Activated CD4-positive, alpha-beta T cell treated with anti-CD3 and anti-CD28 coated beads for 36 hours (primary cell): ENCODE measurements around the gene CXCL16. TPM values are rescaled to one million over a fixed set of nuclear protein-coding genes. Genes with fewer than 3 reads are reported as not detected.
"Not testable (repeated sequence)": the region's sequence is repeated elsewhere in the genome, so short reads cannot be mapped to it uniquely, and the experiment has no call there.

Source experiments
- ATAC-seq: fragments of 200-7000 bp; cut with Tn5 transposase; one replicate; pipeline ENCODE4 v1.10.0; 2021; ENCODE audit warnings: mild to moderate bottlenecking, moderate library complexity
- CTCF ChIA-PET: fragments of 350-600 bp; sonication (Branson Sonifier 250); formaldehyde crosslinking; loops from one replicate; lab custom pipeline; 2021; ENCODE audit warnings: antibody characterized with exemption; lab: Charles Lee
- POLR2A ChIA-PET: fragments of 350-600 bp; sonication (Branson Sonifier 250); formaldehyde crosslinking; loops from one replicate; lab custom pipeline; 2021; ENCODE audit warnings: antibody characterized with exemption, inconsistent platforms; lab: Charles Lee
- DNase-seq: peaks from one replicate; pipeline ENCODE4 v3.0.0-alpha.2; 2020
- H3K27ac Mint-ChIP-seq: one replicate; pipeline ENCODE4 v1.8.0; 2021; ENCODE audit warnings: mixed read lengths
- H3K27me3 Mint-ChIP-seq: one replicate; pipeline ENCODE4 v1.8.0; 2021; ENCODE audit warnings: mixed read lengths
- H3K36me3 Mint-ChIP-seq: one replicate; pipeline ENCODE4 v1.8.0; 2021; ENCODE audit warnings: low read depth, mixed read lengths
- H3K4me1 Mint-ChIP-seq: one replicate; pipeline ENCODE4 v1.8.0; 2021; ENCODE audit warnings: mixed read lengths
- H3K4me3 Mint-ChIP-seq: one replicate; pipeline ENCODE4 v1.8.0; 2021; ENCODE audit warnings: mild to moderate bottlenecking, moderate library complexity, mixed read lengths
- H3K9me3 Mint-ChIP-seq: one replicate; pipeline ENCODE4 v1.8.0; 2021; ENCODE audit warnings: low read depth, mixed read lengths
- intact Hi-C, 2 experiments: fragments of 100-400 bp; cut with DNase I in 1 of 2; cut with micrococcal nuclease in 1 of 2; formaldehyde crosslinking; loops; one replicate each; pipeline versions ENCODE4 v1.14.2 to v1.15.1; 2022 to 2024; cut with DNase I, micrococcal nuclease
- total RNA-seq, 2 experiments: library from RNA; stranded (reverse); gene quantifications; one replicate each; pipeline ENCODE4 v1.2.3, GENCODE V29; 2021

CXCL16 gene
- total RNA-seq, 2 experiments from 2014 or later: 1.7 to 2.5 TPM

- Mint-ChIP-seq H3K9me3 (no peaks in the 10 kb centered on the region), H3K4me3 (peak overlapping the region; percentile 82), H3K4me1 (peaks cover 54% of the 10 kb centered on the region), H3K27ac (peak overlapping the region; percentile 90), H3K27me3 (no peaks in the 10 kb centered on the region), H3K36me3 (peaks cover 19% of the 10 kb centered on the region)
- ChIA-PET CTCF (interaction anchor here (0.7 to 1.2 kb wide), 5 partner anchors 15 to 189 kb away, joined by 3 to 5 read pairs (median 3); partner anchors contain the start of gene C17orf107), POLR2A (interaction anchor here (0.6 to 1.4 kb wide), 7 partner anchors 10 to 703 kb away, joined by 3 to 7 read pairs (median 3); partner anchors contain the start of genes RNF167 and SLC25A11)
- DNase-seq: peak; percentile 71
- ATAC-seq: peak; percentile 5
- intact Hi-C loops: loop anchor here (1.0 to 5.0 kb wide), 15 partner anchors 20 to 749 kb away; partner anchors contain the start of genes MED11 (in 2 of the 2), MINK1 (in 2 of the 2), PFN1 (in 2 of the 2) and ATP2A3 (in 1 of the 2)
Observed at GRCh38 chr17:4710693-4711634, 28.8 kb downstream of the CXCL16 start.

GRCh38 chr17:4709794-4710692 lies 29.7 kb downstream of the CXCL16 start, which contains the start of gene ARRB2:
ARRB2 (plus strand) TSS chr17:4710632; CDS start chr17:4710722, 90 bp downstream.
- peak within 1 kb of the TSS; percentile 90 for H3K27ac Mint-ChIP-seq
- peak within 1 kb of the TSS; percentile 82 for H3K4me3 Mint-ChIP-seq
- intact Hi-C loops: loop anchor here (1.0 to 10.0 kb wide), 16 partner anchors 21 to 985 kb away; partner anchors contain the start of genes MED11 (in 2 of the 2), MINK1 (in 2 of the 2), PFN1 (in 2 of the 2) and ATP2A3 (in 1 of the 2)
- peak; percentile 83 for ATAC-seq
- peaks cover 18% of the 10 kb centered on the region for H3K36me3 Mint-ChIP-seq
- DNase-seq: peak; percentile 99
- H3K9me3 Mint-ChIP-seq: no peaks in the 10 kb centered on the region
- ChIA-PET CTCF (interaction anchor here (0.6 to 1.2 kb wide), 6 partner anchors 80 to 199 kb away, joined by 3 to 5 read pairs (median 3); partner anchors contain the start of gene C17orf107), POLR2A (interaction anchor here (0.6 to 1.4 kb wide), 7 partner anchors 9 to 704 kb away, joined by 3 to 7 read pairs (median 3); partner anchors contain the start of genes PSMB6, RNF167 and SLC25A11)
- peaks cover 52% of the 10 kb centered on the region for H3K4me1 Mint-ChIP-seq
- H3K27me3 Mint-ChIP-seq: no peaks in the 10 kb centered on the region

DNA sequence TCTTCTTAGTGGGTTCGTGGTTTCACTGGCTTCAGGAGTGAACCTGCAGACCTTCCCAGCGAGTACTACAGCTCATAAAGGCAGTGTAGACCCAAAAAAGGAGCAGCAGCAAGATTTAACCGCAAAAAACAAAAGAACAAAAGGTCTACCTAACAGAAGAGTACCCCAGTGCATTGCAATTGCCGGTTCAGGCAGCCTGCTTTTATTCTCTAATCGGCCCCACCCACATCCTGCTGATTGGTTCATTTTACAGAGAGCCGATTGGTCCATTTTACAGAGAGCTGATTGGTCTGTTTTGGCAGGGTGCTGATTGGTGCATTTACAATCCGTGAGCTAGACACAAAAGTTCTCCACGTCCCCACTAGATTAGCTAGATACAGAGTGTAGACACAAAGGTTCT lies 31.3 kb downstream of the CXCL16 start:
- POLR2A ChIA-PET: interaction anchor here (0.6 to 0.8 kb wide), 4 partner anchors 28 to 711 kb away, joined by 3 read pairs; partner anchors contain the start of genes NUP88, PSMB6 and SPAG7
- H3K27ac Mint-ChIP-seq: peak overlapping the region; percentile 33
- H3K4me3 Mint-ChIP-seq: no peak overlapping the region
- peak; percentile 75 for DNase-seq
- CTCF ChIA-PET: interaction anchor here (0.8 to 1.2 kb wide), 3 partner anchors 20 to 174 kb away, joined by 4 to 5 read pairs (median 4); no protein-coding TSS in a partner anchor
- intact Hi-C loops: loop anchor here in 1 of 2 experiments (10.0 kb wide), 1 partner anchor 984 kb away; the partner anchor contains the start of gene HASPIN
- H3K36me3 Mint-ChIP-seq: peaks cover 18% of the 10 kb centered on the region
- ATAC-seq: no peak
- no peaks in the 10 kb centered on the region for H3K9me3 Mint-ChIP-seq
- H3K27me3 Mint-ChIP-seq: no peaks in the 10 kb centered on the region
- peaks cover 46% of the 10 kb centered on the region for H3K4me1 Mint-ChIP-seq

DNA sequence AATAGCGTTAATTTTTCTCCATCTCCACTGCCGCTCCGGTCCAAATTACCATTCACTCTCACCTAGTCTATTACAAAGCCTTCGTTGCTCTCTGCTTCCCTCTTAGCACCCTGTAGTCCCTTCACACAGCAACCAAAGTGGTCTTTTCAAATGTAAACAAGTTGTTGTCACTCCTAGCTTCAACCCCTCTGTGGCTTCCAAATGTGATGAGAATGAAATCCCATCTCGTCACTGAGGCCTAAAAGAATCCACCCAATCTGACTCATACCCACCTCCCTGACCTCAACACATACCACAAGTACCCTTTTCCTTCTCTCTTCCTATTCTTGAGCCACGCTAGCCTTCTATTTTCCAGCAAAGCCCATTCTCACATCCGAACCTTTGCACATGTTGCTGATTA lies 33.6 kb downstream of the CXCL16 start:
- ChIA-PET POLR2A (interaction anchor here (0.6 kb wide), 1 partner anchor 50 kb away, joined by 3 read pairs; no protein-coding TSS in a partner anchor), CTCF (no interaction called here)
- peak overlapping the region; percentile 15 for H3K4me3 Mint-ChIP-seq
- peak overlapping the region; percentile 61 for H3K27ac Mint-ChIP-seq
- DNase-seq (no peak), ATAC-seq (no peak)
- intact Hi-C loops: loop anchor here in 1 of 2 experiments (10.0 kb wide), 1 partner anchor 981 kb away; the partner anchor contains the start of gene HASPIN
- peaks cover 54% of the 10 kb centered on the region for H3K4me1 Mint-ChIP-seq
- peaks cover 14% of the 10 kb centered on the region for H3K36me3 Mint-ChIP-seq
- H3K9me3 Mint-ChIP-seq: no peaks in the 10 kb centered on the region
- no peaks in the 10 kb centered on the region for H3K27me3 Mint-ChIP-seq

GRCh38 chr17:4704991-4705390 lies 34.7 kb downstream of the CXCL16 start:
- H3K4me3 Mint-ChIP-seq: peak overlapping the region; percentile 84
- no peaks in the 10 kb centered on the region for H3K27me3 Mint-ChIP-seq
- ChIA-PET CTCF (interaction anchor here (0.6 to 0.9 kb wide), 2 partner anchors 170 to 185 kb away, joined by 3 read pairs; no protein-coding TSS in a partner anchor), POLR2A (interaction anchor here (0.7 kb wide), 1 partner anchor 175 kb away, joined by 3 read pairs; no protein-coding TSS in a partner anchor)
- no peaks in the 10 kb centered on the region for H3K9me3 Mint-ChIP-seq
- no peak for DNase-seq
- H3K27ac Mint-ChIP-seq: peak overlapping the region; percentile 97
- intact Hi-C loops: loop anchor here in 1 of 2 experiments (1.0 to 10.0 kb wide), 8 partner anchors 26 to 980 kb away; partner anchors contain the start of genes C17orf107, CYB5D2, HASPIN and MED11
- H3K4me1 Mint-ChIP-seq: peaks cover 56% of the 10 kb centered on the region
- peaks cover 13% of the 10 kb centered on the region for H3K36me3 Mint-ChIP-seq
- no peak for ATAC-seq

GRCh38 chr17:4704574-4704907 lies 35.2 kb downstream of the CXCL16 start:
- H3K27me3 Mint-ChIP-seq, H3K9me3 Mint-ChIP-seq, DNase-seq, POLR2A ChIA-PET, ATAC-seq, CTCF ChIA-PET: not testable (repeated sequence)
- intact Hi-C loops: loop anchor here in 1 of 2 experiments (1.0 to 10.0 kb wide), 8 partner anchors 27 to 980 kb away; partner anchors contain the start of genes C17orf107, CYB5D2, HASPIN and MED11
- Mint-ChIP-seq H3K4me3 (peak overlapping the region; percentile 84), H3K4me1 (peaks cover 53% of the 10 kb centered on the region), H3K36me3 (peaks cover 13% of the 10 kb centered on the region), H3K27ac (peak overlapping the region; percentile 97)

DNA sequence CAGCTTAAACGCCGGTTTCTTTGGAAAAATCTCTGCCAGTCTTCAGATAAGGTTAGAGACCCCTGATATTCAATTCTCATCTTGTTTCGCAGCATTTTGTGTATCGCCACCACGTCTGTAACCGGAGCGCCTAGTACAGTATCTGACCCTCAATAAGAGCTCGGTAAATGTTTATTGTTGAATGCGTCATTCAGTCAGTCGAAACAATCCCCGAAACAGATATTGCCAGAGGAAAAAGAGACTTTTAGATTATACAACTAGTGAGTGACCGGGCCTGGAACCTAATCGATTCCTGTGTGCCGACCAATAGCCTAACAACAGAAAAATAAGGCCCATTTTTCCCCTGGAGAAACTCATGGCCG lies 36.4 kb downstream of the CXCL16 start:
- DNase-seq (no peak), ATAC-seq (no peak)
- ChIA-PET CTCF (interaction anchor here (1.1 to 3.2 kb wide), 3 partner anchors 13 to 138 kb away, joined by 4 to 10 read pairs (median 4); no protein-coding TSS in a partner anchor), POLR2A (interaction anchor here (0.6 kb wide), 1 partner anchor 104 kb away, joined by 5 read pairs; the partner anchor contains the start of gene PLD2)
- peak overlapping the region; percentile 97 for H3K27ac Mint-ChIP-seq
- H3K4me3 Mint-ChIP-seq: peak overlapping the region; percentile 84
- intact Hi-C loops: loop anchor here in 1 of 2 experiments (5.0 to 10.0 kb wide), 2 partner anchors 561 to 979 kb away; partner anchors contain the start of genes CYB5D2, HASPIN and ZZEF1
- H3K27me3 Mint-ChIP-seq: no peaks in the 10 kb centered on the region
- H3K9me3 Mint-ChIP-seq: no peaks in the 10 kb centered on the region
- peaks cover 53% of the 10 kb centered on the region for H3K4me1 Mint-ChIP-seq
- peaks cover 13% of the 10 kb centered on the region for H3K36me3 Mint-ChIP-seq

DNA sequence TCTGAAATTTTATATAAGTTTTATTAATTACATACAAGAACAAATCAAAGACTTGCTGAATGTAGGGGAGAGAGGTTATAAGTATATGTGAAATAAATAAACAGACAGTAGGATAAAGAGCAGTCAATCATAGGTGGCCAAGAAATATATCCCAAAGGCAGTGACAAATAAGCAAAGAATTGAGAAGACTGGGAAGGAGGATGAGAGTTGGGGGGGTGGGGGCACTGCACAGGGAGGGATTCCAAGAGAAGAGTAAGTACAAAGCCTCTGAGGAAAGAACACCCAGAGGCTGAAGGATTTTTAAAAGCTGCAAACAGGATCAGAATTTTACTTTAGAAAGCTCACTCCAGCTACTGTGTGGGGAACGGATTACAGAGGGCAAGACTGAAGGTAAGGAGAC lies 38.6 kb downstream of the CXCL16 start:
- no peak for ATAC-seq
- Mint-ChIP-seq H3K4me3 (no peak overlapping the region), H3K27ac (peak overlapping the region; percentile 97), H3K27me3 (no peaks in the 10 kb centered on the region), H3K36me3 (peaks cover 22% of the 10 kb centered on the region), H3K9me3 (no peaks in the 10 kb centered on the region), H3K4me1 (peaks cover 64% of the 10 kb centered on the region)
- intact Hi-C loops: loop anchor here in 1 of 2 experiments (5.0 to 10.0 kb wide), 2 partner anchors 559 to 976 kb away; partner anchors contain the start of genes CYB5D2, HASPIN and ZZEF1
- ChIA-PET CTCF (interaction anchor here (0.7 to 3.2 kb wide), 3 partner anchors 10 to 222 kb away, joined by 3 to 10 read pairs (median 4); no protein-coding TSS in a partner anchor), POLR2A (interaction anchor here (0.8 kb wide), 1 partner anchor 9 kb away, joined by 4 read pairs; the partner anchor contains the start of gene ARRB2)
- no peak for DNase-seq

- ATAC-seq, CTCF ChIA-PET, H3K27me3 Mint-ChIP-seq, H3K9me3 Mint-ChIP-seq, H3K4me3 Mint-ChIP-seq, H3K27ac Mint-ChIP-seq: not testable (repeated sequence)
- Mint-ChIP-seq H3K4me1 (peaks cover 57% of the 10 kb centered on the region), H3K36me3 (peaks cover 19% of the 10 kb centered on the region)
- intact Hi-C loops: loop anchor here (5.0 to 10.0 kb wide), 3 partner anchors 132 to 975 kb away; partner anchors contain the start of genes CYB5D2 (in 1 of the 2), HASPIN (in 1 of the 2) and ZZEF1 (in 1 of the 2)
- POLR2A ChIA-PET: interaction anchor here (0.7 kb wide), 1 partner anchor 33 kb away, joined by 4 read pairs; no protein-coding TSS in a partner anchor
- peak; percentile 27 for DNase-seq
Observed at GRCh38 chr17:4699401-4700056, 40.2 kb downstream of the CXCL16 start.
